HG02763 (cell line): ENCODE data around the gene APCDD1L.
"Not testable (repeated sequence)": the region's sequence is repeated elsewhere in the genome, so short reads cannot be mapped to it uniquely, and the experiment has no call there.

Experiments used
- ATAC-seq: cut with Tn5 transposase; IDR thresholded peaks from one replicate; pipeline ENCODE4 v1.9.1; 2021; ENCODE audit warnings: mild to moderate bottlenecking, moderate library complexity; ENCODE audit not compliant: unreplicated experiment

Gene APCDD1L

DNA sequence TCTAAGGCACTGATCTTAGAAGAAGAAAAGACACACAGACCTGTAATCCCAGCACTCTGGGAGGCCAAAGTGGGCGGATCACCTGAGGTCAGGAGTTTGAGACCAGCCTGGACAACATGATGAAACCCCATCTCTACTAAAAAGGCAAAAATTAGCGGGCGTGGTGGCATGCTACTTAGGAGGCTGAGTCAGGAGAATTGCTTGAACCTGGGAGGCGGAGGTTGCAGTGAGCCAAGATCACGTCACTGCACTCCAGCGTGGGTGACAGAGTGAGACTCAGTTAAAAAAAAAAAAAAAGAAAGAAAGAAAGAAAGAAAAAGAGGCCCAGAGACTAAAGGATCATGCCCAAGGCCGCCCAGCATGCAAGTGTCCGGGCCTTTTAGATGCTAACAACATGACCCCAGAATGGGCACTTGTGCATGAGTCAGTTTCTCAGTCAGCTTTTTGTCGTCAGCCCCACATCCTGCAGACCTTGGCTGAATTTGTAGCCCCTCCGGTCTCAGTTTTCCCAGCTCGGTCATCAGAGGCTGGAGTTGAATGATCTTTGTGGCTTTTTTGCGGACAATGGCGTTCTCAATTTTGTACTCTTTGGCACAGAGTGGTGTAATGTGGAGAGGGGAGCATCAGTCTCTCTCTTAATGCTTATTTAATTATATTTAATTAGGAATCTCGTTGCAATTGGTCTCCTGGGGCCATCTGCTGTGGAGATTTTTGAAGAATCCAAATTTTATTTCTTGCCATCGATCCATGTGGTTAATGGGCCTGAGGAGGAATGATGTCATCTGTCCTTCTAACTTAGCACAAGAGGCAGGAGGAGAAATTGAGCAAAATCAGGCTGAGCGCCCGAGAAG, 30.6 kb upstream of the APCDD1L start:
- ATAC-seq = no peak

DNA sequence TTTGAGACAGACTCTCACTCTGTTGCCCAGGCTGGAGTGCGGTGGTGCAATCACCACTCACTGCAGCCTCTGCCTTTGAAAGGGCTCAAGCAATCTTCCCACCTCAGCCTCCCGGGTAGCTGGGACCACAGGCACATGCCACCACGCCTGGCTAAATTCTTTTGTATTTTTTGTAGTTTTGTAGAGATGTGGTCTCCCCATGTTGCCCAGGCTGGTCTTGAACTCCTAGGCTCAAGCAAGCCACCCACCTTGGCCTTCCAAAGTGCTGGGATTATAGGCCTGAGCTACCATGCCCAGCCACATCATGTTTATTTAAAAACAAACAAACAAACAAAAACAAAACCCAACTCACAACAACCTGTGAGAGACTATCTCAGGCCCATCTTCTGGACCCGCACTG, 29.7 kb upstream of the APCDD1L start:
- no peak for ATAC-seq

DNA sequence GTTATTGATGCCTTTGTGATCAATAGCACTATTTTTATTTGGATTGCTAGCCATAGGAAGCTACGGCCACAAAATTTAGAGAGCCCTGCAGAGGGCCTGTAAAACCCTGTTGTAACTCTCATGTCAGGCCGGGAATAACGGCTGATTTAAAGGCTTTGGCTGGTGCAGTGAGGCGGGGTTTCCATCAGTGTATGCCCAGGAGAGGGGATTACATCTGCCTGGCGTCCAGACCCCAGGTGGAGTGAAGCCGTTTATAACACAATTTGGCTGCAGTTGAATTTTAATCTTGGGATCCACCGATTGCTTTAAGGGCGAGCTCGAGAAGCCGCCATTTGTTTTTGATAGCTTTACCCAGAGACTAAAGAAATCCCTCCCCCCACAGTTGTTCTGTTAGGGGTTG, 29.1 kb upstream of the APCDD1L start:
- no peak for ATAC-seq

DNA sequence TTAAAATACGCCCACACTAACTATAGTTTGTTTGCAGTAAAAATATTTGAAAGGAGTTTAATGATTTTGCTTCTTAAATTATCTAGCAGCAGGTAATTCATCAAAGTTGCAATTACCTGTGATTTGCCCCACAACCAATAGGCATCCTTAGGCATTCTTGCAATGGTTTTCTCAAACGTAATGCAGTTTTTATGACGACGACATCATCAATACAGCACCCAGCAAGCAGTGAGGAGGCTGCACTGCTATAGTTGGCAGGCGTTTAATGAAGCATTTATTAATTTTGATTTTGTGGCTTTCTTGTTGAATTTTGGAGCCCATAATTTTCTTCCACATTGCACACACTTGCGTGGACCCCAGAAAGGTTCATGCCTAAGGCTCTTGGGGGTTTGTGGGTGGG, 28.1 kb upstream of the APCDD1L start:
- ATAC-seq = no peak

DNA sequence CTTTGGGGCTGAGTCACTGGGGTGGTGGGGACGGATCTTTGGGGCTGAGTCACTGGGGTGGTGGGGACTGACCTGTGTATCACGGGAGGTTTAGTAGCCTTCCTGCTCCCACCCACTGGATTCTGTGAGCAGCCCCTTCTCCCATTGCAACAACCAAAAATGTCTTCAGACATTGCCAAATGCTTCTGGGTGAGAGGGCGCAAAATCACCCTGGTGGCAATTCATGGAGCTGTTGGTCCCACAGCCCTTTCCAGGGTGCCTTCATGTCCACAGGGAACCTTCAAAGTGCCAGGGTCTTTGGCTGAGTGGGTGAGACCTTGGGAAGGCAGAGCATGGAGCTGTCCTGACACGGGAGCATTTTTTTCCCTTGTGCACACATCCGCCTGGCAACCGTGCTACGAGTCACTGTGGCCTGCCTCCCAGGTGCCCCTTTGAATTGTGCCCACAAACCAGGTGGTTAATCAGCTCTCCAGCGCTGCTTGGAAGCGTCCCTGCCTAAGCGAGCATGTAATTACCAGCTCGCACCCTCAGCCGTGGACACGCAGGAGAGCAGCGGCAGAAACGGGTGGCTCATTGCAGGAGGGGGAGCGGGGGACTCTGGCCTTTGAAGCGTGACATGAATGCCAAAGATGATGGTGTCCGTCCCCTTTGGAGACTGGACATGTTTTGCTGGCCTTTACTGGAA, 27.4 kb upstream of the APCDD1L start:
- ATAC-seq = no peak

DNA sequence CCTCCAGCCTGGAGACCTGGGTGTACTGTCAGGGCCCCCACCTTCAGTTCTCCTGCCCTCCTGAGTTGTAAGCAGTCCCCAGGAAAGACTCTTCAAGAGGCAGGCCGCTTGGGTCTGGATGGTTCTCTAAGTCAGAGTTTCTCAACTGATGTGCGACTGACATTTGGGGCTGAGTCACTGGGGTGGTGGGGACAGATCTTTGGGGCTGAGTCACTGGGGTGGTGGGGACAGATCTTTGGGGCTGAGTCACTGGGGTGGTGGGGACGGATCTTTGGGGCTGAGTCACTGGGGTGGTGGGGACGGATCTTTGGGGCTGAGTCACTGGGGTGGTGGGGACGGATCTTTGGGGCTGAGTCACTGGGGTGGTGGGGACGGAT, 26.8 kb upstream of the APCDD1L start:
- ATAC-seq = not testable (repeated sequence)

DNA sequence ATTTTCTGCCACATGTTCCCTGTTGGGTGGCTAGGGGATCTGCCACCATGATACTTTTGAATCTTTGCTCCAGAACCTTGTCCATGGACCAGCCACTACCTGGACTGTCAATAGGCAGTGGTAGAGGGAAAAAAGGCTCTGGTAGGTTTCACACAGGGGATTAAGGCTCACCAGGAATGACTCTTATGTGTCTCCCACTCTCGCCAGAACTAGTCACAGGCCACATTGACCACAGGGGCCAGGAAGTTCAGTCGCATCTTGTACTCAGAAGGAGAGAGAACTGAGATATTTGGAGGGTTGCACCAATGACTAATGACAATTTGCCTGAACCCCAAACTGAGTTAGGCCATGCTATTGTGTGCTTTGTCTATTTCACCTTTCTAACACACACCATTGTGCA, 23.6 kb upstream of the APCDD1L start:
- no peak for ATAC-seq

DNA sequence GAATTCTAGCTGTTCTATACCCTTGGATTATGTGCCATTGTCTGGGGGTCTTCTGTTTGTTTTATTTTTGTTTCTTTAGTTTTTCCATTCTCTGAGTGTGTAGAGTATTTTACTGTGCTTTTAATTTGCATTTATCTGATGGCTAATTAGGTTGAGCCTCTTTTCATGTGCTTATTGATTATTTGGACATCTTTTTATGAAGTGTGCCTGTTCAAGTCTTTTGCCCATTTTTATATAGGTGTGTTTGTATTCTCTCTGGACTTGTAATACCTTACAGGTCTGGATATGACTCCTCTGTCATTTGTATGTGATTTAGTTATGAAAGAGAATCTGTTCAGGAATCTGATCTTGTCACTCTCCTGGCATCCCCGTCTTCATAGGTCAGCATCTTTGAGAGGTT, 22.6 kb upstream of the APCDD1L start:
- ATAC-seq = no peak

DNA sequence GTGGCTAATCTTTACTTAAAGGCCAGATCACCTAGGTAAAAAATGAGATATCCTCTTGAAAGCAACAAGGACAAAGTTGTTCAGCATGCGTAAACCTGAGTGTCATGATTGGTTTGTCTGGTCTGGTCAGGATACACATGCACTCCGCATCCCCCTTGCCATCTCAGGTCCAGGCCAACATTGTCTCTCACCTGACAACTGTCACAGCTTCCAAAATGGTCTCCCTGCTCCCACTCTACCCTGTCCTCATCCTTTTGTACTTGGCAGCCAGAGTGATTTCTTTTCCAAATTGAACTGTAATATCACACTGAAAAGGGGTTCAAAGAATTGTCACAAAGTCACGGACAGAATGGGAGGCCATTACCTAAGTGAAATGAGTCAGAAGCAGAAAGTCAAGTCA, 21.1 kb upstream of the APCDD1L start:
- ATAC-seq = no peak

DNA sequence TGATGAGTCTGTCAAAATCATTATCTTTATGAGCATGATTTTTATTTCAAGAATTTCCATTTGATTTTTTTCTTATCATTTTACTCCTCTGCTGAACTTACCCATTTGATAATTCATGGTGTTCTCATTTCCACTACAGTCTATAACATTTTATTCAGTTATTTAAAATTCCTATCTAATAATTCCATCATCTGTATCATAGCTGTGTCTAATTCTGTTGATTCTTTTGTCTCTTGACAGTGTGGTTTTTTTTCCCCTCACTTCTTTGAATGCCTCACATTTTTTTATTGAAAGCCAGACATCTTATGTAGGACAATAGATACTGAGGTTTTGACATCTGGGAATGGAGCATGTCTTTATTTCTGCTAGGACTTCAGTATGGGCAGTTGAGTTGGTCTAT, 16.5 kb upstream of the APCDD1L start:
- ATAC-seq = no peak

DNA sequence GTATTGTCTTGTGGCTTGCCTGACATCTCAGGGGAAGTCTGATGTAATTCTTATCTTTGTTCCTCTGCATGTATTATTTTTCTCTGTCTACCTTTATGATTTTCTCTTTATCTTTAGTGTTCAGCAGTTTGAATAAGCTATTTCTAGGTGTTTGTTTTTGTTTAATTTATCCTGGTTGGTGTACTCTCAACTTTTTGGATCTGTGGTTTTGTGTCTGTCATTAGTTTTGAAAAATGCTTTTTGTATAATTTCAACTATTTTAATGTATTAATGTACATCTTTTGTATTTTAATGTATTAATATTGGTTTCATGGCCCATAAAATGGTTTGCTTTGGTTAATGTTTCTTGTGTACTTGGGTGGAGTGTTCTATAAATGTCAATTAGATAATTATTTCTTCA, 15.9 kb upstream of the APCDD1L start:
- no peak for ATAC-seq

DNA sequence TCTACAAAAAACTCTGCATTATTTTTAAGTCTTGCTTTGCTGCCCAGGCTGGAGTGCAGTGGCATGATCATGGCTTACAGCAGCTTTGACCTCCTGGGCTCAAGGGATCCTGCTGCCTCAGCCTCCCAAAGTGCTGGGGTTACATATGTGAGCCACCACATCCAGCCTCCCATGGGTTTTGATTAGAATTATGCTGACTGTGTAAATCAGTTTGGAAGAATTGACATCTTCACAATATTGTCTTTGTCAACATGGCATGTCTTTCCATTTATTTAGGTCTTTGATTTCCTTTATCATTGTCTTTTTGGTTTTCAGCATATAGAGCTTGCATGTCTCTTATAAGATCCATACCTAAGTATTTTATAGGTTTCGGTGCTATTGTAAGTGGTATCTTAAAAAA, 13.2 kb upstream of the APCDD1L start:
- ATAC-seq = no peak

DNA sequence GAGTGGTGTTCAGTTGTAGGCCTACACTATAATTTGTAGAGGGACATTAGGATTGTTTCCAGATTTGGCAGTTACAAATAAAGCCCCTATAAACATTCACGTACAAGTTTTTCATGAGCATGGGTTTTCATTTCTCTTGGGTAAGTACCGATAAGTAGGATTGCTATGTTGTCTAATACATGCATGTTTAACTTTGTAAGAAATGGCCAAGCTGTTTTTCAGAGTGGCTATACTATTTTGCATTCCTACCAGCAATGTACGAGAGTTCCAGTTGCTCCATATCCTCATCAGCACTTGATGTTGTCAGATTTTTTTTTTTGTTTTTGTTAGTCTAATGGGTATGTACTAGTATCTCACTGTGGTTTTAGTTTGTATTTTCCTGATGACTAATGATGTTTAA, 11.2 kb upstream of the APCDD1L start:
- ATAC-seq = no peak

DNA sequence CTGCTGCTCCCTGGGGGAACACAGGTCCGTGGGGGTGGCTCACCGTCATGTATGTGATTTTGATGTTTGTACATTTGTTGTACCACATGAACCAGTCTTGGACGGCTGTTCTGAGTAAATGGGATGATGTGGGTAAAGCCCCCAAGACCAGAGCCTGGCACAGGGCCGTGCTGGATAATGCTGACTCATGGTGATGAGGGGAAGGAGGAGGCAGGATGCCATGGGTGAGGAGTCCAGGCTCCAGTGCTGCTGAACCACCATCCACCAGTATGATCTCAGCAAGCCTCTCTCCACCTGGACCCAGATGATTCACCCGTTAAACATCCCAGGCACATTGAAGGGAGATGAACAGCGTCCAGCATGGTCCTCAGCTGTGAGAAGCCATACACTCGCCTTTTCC, 9.6 kb upstream of the APCDD1L start:
- no peak for ATAC-seq

DNA sequence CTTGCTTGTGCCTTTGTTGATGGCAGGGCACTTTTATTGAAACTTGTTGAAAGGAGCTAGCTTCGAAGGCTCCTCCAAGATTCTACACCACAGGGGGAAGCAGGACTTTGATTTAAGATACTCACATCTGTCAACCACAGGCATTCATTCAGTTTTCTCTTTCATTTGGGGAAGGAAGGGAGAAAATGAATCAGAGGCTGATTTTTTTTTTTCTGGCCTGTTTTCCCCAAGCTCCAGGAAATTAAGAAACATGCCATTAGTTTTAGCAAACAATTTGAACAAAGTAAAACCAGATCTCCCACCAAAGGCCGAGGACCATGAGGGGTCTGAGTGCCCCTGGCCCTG, 8.7 kb upstream of the APCDD1L start:
- no peak for ATAC-seq

DNA sequence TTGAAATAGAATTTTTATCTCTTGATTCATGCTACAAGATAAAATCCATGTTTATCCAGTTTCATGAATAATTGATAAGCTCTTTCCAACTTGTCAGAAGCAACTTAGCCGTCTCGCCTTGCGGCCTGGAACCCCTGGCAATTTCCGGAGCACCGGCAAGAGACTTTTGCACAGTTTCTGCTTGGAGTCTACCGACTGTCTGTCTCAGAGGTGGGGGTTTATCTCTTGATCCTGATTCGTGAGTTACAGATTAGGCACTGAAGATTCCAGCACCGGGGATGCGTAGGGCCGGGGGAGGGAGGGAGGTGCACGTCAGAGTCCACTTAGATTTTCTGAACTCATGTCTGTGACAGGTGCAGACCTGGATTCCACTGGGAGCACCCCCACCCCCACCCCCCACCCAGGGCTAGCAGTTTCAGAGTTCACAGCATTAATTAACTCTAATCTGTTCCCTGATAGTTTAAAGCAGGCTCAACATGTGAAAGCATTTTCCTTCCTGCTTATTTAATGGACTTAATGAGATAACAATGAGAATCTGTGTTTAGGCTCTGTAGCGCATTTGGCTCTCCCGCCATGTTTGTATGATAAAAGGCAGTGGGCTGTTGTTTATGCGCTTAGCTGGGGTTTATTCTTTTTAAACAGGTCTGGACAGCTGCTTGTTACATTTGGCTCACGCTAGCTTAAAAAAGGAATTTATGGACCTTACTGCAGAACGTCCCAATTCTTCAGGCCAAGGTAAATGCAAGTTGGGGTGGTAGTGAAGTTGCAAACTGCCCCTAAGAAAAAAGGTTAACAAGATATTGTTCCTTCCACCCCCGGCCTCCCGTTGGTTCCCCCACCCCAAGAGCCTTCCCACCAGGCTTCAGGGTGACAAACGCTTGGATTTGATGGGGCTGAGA, 8.1 kb upstream of the APCDD1L start:
- no peak for ATAC-seq

DNA sequence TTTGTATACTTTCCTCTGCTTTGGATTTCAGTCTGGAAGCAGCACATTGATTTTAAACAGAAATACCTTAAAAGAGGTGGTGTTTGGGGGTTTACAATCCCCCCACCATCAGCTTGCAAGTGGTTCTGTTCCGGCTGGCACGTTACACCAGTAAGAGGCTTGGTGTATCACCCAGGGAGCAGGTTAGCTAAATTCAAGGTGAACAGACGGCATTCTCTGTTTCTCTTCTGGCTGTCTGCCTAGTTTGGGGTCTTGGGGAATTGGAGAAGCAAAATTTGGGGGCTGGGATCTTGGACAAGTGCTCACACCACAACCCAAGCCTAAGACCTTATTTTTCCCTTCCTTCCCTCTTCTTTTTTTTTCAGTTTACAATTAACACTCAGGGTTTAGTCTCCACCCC, 7.5 kb upstream of the APCDD1L start:
- ATAC-seq = no peak

DNA sequence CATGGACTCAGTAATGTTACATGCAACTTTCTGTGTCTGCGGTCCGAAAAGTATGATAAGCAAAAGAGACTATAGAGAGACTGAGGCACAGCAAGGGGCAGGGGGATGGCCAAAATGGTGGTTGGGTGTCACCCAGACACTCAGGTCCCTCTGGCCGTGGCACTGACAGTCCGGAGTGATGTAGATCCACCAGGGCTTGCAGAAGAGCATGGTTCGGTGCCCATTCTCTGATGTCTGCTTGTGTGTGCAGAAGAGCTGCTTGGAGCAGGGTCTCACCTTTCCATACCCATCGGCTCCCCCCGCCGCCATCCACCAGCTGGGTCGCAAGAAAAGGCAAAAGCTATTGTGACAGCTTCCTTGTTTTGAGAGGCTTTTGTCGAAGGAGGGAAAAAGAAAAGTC, 6.6 kb upstream of the APCDD1L start:
- no peak for ATAC-seq

DNA sequence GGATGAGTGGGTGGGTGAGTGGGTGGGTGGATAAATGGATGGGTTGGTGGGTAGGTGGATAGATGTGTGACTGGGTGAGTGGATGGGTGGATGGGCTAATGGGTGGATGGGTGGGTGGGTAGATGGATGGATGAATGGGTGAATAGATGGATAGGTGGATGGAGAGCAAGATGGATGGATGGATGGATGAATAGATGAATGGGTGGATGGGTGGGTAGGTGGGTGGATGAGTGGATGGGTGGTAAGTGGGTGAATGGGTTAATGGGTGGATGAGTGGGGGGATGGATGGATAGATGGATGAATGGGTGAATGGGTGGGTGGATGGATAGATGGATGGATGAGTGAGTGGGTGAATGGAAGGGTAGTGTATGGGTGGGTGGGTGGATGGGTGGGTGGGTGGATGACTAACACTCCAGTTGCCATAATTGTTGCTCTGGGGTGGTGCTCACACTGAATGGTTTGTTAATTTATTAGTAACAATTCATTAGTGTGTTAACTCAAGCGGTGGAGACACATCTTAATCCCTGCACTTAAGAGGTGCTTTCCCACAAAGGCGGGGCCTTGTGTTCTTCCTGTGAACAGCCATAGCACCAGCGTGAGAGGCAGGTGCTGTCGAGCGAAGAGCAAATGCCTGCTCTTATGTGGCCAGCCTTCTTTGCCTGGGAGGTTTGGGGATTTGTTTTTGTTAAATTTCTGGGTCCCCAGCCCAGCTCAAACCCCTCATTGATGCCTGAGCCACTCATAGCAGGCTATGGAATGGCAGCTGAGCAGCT, 4.9 kb upstream of the APCDD1L start:
- no peak for ATAC-seq

DNA sequence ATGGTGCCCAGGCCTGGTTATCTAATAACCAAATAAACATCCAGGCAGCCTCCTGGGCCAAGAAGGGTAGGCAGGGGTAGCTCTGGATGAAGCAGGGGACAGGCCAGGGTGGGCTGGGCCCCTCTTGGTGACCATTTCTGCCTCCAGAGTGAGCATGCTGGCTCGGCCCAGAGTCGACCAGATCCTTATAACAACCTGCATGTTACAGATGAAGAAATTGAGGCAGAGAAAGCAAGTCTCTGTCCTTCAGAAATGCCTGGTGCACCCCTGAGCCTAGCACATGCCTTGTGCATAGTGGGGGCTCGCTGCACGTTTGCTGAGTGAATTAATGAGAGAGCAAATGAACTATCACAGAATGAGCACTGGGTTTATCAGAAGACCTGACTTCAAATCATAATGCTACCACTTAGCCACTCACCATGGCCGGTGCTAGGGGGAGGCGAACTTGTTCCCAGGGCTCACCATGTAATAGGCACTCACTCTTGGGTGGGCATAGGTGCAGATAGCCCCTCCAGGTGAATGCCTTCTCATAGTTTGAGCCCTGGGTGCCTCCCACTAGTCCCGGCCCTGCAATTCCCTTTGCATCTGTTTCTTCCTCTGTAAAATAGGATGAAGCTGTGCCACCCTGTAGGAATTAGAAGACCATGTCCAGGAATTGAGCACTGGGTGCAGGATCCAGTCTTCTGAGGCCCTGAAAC, 3.8 kb upstream of the APCDD1L start:
- ATAC-seq = no peak
